ENCODE data around the gene AHR. TPM values are rescaled to one million over a fixed set of nuclear protein-coding genes. Genes with fewer than 3 reads are reported as not detected.

AHR gene
- polyA plus RNA-seq, 1 donor (not counting 4 experiments of a cell fraction or from before 2014, with no cell fraction given) = 19.4 TPM

- DNase-seq (ENCODE audit: low read depth, low spot score) = no peak
Measured at GRCh38 chr7:17362439-17363105, 64.1 kb downstream of the AHR start.

GRCh38 chr7:17364671-17365070 is 66.2 kb downstream of the AHR start:
- no peak overlapping the region for H2AFZ ChIP-seq (ENCODE audit: control insufficient read depth, low read length)
- H3K4me3 ChIP-seq (ENCODE audit: control insufficient read depth in 2 of 3, extremely low read depth in 1 of 3, insufficient read depth in 2 of 3, low read depth in 1 of 3, low read length in 3 of 3) = no peak overlapping the region
- TF ChIP-seq EZH2 (IDR thresholded peaks at IDR 0.05; ENCODE audit: low read length) = no peak
- TF ChIP-seq CTCF (optimal IDR thresholded peaks at IDR 0.05 in 1 of 3, IDR thresholded peaks at IDR 0.05 in 1 of 3, conservative IDR thresholded peaks at IDR 0.05 in 1 of 3; ENCODE audit: extremely low read depth in 1 of 3, insufficient read depth in 2 of 3, low read length in 3 of 3) = no peak
- H3K4me2 ChIP-seq (ENCODE audit: control insufficient read depth, extremely low read depth, insufficient read depth, low read depth, low read length) = no peak overlapping the region
- H3K36me3 ChIP-seq (ENCODE audit: control insufficient read depth in 2 of 2, extremely low read depth in 1 of 2, insufficient read depth in 2 of 2, low read length in 2 of 2) = no peaks in the 10 kb centered on the region
- dilution Hi-C loops (cut with MboI; ENCODE audit: extremely low pct_ligation_motif_present, low sequenced_read_pairs) = no loop called here
- DNase-seq (ENCODE audit: low read depth, low spot score) (no peak), FAIRE-seq (no peak)
- H3K4me1 ChIP-seq (ENCODE audit: control insufficient read depth, extremely low read depth, insufficient read depth, low read length) = peaks cover 11% of the 10 kb centered on the region
- H3K27ac ChIP-seq (ENCODE audit: control insufficient read depth, insufficient read depth, low read length) = no peak overlapping the region
- no peaks in the 10 kb centered on the region for H3K9me3 ChIP-seq (ENCODE audit: control insufficient read depth, low read depth, low read length)
- H3K79me2 ChIP-seq (ENCODE audit: control insufficient read depth, insufficient read depth, low read length) = no peaks in the 10 kb centered on the region
- no peaks in the 10 kb centered on the region for H4K20me1 ChIP-seq (ENCODE audit: control insufficient read depth, extremely low read depth, insufficient read depth, low read length)
- H3K9me1 ChIP-seq (ENCODE audit: control insufficient read depth, extremely low read depth, insufficient read depth, low read length) = no peaks in the 10 kb centered on the region
- no peak overlapping the region for H3K9ac ChIP-seq (ENCODE audit: control insufficient read depth, extremely low read depth, insufficient read depth, low read length)
- H3K27me3 ChIP-seq (ENCODE audit: control insufficient read depth, extremely low read depth, insufficient read depth, low read length) = no peaks in the 10 kb centered on the region

More at GRCh38 chr7:17362439-17363105, 64.1 kb downstream of the AHR start:
- no peak overlapping the region for H3K4me3 ChIP-seq (ENCODE audit: control insufficient read depth in 2 of 3, extremely low read depth in 1 of 3, insufficient read depth in 2 of 3, low read depth in 1 of 3, low read length in 3 of 3)
- TF ChIP-seq EZH2 (IDR thresholded peaks at IDR 0.05; ENCODE audit: low read length) (no peak), CTCF (optimal IDR thresholded peaks at IDR 0.05 in 1 of 3, IDR thresholded peaks at IDR 0.05 in 1 of 3, conservative IDR thresholded peaks at IDR 0.05 in 1 of 3; ENCODE audit: extremely low read depth in 1 of 3, insufficient read depth in 2 of 3, low read length in 3 of 3) (no peak)
- dilution Hi-C loops (cut with MboI; ENCODE audit: extremely low pct_ligation_motif_present, low sequenced_read_pairs) = no loop called here
- H3K4me1 ChIP-seq (ENCODE audit: control insufficient read depth, extremely low read depth, insufficient read depth, low read length) = no peaks in the 10 kb centered on the region
- H4K20me1 ChIP-seq (ENCODE audit: control insufficient read depth, extremely low read depth, insufficient read depth, low read length) = no peaks in the 10 kb centered on the region
- H3K79me2 ChIP-seq (ENCODE audit: control insufficient read depth, insufficient read depth, low read length) = no peaks in the 10 kb centered on the region
- H2AFZ ChIP-seq (ENCODE audit: control insufficient read depth, low read length) = no peak overlapping the region
- no peak for FAIRE-seq
- no peaks in the 10 kb centered on the region for H3K27me3 ChIP-seq (ENCODE audit: control insufficient read depth, extremely low read depth, insufficient read depth, low read length)
- no peaks in the 10 kb centered on the region for H3K36me3 ChIP-seq (ENCODE audit: control insufficient read depth in 2 of 2, extremely low read depth in 1 of 2, insufficient read depth in 2 of 2, low read length in 2 of 2)
- no peaks in the 10 kb centered on the region for H3K9me3 ChIP-seq (ENCODE audit: control insufficient read depth, low read depth, low read length)
- no peaks in the 10 kb centered on the region for H3K9me1 ChIP-seq (ENCODE audit: control insufficient read depth, extremely low read depth, insufficient read depth, low read length)
- H3K27ac ChIP-seq (ENCODE audit: control insufficient read depth, insufficient read depth, low read length) = no peak overlapping the region
- H3K4me2 ChIP-seq (ENCODE audit: control insufficient read depth, extremely low read depth, insufficient read depth, low read depth, low read length) = no peak overlapping the region
- no peak overlapping the region for H3K9ac ChIP-seq (ENCODE audit: control insufficient read depth, extremely low read depth, insufficient read depth, low read length)
